D721Med (cell line): ENCODE results near the gene AGAP2.

Experiments used
- DNase-seq: peaks from one replicate; pipeline ENCODE4 v3.0.0; 2011; ENCODE audit warnings: low spot score; ENCODE audit not compliant: insufficient read length
- FAIRE-seq: peaks from 2 replicates; lab custom pipeline; 2011; peaks lifted over from hg19 to GRCh38; lab: Jason Lieb, UNC
- CTCF ChIP-seq: IDR thresholded peaks from 2 replicates; pipeline ENCODE4 v1.5.1; 2012; ENCODE audit warnings: mild to moderate bottlenecking, control low read depth; ENCODE audit not compliant: insufficient read depth; ENCODE audit errors: missing control alignments

The AGAP2 gene

DNA sequence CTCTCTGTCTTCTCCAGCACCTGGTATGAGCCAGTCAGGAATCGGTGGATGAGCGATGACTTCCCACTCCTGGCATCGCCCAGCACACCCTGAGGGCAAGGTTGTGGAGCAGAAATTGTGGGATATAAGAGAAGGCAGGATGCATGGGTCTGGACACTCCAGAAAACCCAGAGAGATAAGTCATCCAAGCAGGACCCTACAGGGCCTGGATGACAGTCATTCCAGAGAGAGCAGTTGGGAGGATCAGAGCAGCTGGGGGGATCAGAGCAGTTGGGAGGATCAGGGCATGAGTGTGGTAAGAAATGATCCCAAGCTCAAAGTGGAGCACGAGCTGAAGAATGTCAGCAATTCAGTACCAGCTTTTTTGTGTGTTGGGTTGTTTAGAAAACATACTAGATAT is 4.0 kb downstream of the AGAP2 start:
- TF ChIP-seq CTCF: no peak
- no peak for FAIRE-seq
- DNase-seq: no peak

DNA sequence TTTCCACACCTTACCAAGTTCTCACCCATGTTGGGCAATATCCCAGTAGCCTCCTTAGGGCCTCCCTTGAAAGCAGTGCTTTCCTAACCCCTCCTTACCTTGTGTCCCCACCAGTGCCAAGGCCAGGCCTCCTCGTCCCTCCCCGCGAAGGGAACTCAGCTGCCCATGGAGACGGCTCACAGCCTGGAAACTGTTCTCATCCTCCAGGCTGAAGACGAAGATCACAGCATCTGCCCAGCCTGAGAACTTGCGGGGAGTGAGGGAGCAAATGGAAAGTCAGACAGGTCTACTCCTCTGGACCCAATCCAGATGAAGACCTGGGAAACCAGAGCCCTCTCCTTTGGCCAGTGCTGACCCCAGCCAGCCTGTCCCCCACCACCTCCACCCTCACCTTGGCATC is 4.6 kb downstream of the AGAP2 start:
- TF ChIP-seq CTCF: no peak
- FAIRE-seq (no peak), DNase-seq (no peak)

DNA sequence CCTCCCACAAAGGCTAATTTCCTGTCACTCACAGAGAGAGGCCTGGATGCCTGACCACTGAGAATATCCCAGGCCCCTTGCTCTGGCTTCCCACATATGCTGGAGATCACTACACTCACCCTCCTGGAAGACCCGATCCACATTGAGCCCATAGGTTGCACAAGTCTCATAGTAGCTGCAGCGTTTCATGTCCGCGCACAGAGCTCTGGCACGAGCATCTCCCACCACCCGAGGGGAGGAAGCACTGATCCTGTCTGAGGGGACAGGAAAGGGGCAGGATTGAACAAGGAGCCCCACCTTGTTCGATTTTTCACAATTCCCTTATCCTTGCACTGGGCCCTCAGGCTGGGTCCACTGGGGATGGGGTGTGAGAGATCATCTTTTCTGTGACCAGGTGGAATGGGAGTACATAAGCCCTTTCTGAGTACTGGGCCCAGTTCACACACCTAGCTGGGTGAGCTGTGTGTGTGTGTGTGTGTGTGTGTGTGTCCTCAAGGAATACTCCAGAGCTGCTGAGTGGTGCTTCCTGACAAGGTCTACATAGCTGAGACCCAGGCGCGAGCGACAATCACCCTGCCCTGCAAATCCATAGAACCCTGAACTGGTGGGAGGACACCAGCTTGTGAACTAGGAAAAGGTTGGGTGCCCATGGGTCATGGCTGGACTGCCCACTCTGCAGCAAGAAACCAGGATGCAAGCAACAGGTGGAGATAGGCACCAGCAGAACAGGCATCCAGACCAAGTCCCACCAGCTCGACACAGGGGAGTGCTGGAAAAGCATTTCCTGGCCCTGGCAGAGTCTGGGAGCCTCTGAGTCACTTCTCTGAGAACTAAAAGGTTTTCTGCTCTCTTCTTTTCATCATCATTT is 5.6 kb downstream of the AGAP2 start:
- DNase-seq: no peak
- no peak for FAIRE-seq
- TF ChIP-seq CTCF: no peak

DNA sequence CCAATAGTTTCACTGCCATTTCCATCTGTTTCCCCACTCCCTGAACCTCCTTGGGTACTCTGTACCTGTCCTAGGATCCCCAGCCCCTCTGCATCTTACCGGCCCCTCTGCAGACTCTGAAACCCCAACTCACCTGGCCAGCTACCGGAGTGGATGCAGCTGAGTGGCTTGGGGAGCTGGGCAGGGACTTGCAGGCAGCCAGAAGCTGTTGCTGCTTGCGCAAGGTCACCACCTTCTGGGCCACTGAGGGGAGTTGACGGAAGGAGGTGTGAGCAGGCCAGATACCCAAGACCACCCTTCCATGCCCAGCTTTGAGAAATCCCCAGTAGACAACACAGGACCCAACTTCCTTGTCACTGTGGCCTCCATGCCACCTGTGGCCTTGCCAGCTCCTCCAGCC is 6.3 kb downstream of the AGAP2 start:
- no peak for TF ChIP-seq CTCF
- DNase-seq: no peak
- no peak for FAIRE-seq

DNA sequence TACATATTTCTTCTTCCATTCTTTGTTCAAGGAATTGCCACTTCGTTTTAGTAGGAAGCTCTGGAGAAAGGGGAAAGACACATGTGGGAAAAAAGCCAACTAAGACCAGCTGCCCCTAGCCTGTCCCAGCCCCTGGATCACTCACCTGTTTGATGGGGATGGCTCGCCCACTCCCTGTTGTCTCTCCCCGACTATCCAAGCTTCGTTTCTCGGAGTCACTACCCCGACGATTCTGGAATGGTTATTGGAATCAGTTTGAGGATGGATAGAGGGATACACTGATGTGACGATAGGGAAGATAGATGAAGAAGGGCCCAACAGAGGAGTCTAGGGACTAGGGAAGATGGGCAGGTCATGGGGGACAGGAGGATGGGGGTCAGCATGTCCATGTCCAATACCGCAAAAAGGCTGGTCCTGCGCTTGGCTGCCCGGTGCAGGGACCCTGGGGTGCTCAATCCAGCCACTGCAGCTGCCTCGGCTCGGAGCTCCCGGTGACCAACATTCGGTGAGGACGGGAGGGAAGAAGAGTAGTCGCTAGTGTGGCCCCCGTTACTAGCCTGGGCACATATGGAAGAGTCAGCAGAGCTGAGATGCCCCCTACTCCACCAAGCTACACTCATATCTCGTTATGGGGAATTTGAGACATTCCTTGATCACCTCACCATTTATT is 7.0 kb downstream of the AGAP2 start:
- no peak for FAIRE-seq
- no peak for TF ChIP-seq CTCF

DNA sequence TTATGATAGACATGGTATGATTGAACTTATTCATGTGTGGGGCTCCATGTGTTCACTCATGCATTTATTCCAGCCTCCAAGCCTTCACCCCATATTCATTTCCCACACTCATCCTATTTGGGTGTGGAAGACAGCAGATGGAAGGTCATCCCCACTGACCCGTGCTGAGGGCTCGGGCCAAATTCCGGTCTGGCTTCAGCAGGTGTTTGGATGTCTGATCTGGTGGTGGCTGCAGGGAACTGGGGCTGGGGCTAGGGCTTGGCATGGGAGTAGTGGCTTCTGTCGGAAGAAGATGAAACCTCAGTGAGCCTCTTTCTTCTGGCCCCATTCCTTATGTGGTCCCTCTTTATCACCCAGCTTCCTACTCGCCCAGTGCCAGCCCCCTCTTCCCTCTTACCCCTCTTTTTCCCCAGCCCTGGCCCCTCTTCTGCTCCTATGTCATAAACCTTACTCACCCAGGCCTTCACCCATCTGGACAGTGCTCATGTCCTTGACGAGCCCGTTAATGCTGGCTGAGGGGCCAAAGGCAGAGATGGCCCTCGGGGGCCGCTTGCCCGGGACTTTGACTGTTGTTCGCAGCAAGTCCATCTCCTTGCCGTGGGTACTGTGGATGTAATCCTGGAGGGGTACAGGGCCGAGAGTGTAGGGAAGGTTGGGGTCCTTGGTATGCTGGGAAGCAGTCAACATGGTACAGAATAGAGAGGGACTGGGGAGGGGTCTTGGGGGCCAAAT is 8.0 kb downstream of the AGAP2 start:
- DNase-seq: no peak
- no peak for FAIRE-seq
- TF ChIP-seq CTCF: no peak

More for the DNA sequence above, 7.0 kb downstream of the AGAP2 start:
- no peak for DNase-seq
